LNCaP clone FGC (cell line): ENCODE results near the gene SNX8.
"Not testable (repeated sequence)": the region's sequence is repeated elsewhere in the genome, so short reads cannot be mapped to it uniquely, and the experiment has no call there.

Source experiments
- DNase-seq: peaks from one replicate; pipeline ENCODE4 v3.0.0-alpha.2; 2011; ENCODE audit warnings: low read depth
- H3K4me3 ChIP-seq: 2 replicates; pipeline ENCODE4 v1.5.1; 2011; ENCODE audit warnings: mild to moderate bottlenecking, low read depth, low read length, control low read depth
- CTCF ChIP-seq: IDR thresholded peaks from 2 replicates; pipeline ENCODE4 v1.5.1; 2012; ENCODE audit warnings: mild to moderate bottlenecking; ENCODE audit not compliant: control insufficient read depth, insufficient read depth; ENCODE audit errors: extremely low read depth

The SNX8 gene

GRCh38 chr7:2309889-2310331, 4.3 kb downstream of the SNX8 start:
- DNase-seq, result no peak
- no peak overlapping the region for H3K4me3 ChIP-seq
- no peak for TF ChIP-seq CTCF

- TF ChIP-seq CTCF, result no peak
- no peak for DNase-seq
- no peak overlapping the region for H3K4me3 ChIP-seq
Measured at GRCh38 chr7:2307690-2308107, 6.5 kb downstream of the SNX8 start.

- no peak for TF ChIP-seq CTCF
- H3K4me3 ChIP-seq, result no peak overlapping the region
- DNase-seq, result no peak
Measured at GRCh38 chr7:2306688-2307087, 7.6 kb downstream of the SNX8 start.

GRCh38 chr7:2305258-2305657, 9.0 kb downstream of the SNX8 start:
- DNase-seq, H3K4me3 ChIP-seq: not testable (repeated sequence)

- DNase-seq, H3K4me3 ChIP-seq: not testable (repeated sequence)
Measured at GRCh38 chr7:2303520-2303919, 10.7 kb downstream of the SNX8 start.

- DNase-seq, H3K4me3 ChIP-seq: not testable (repeated sequence)
Measured at GRCh38 chr7:2302743-2303397, 11.4 kb downstream of the SNX8 start.

GRCh38 chr7:2301511-2301863, 12.8 kb downstream of the SNX8 start:
- TF ChIP-seq CTCF, result no peak
- DNase-seq, result no peak
- no peak overlapping the region for H3K4me3 ChIP-seq

- no peak for TF ChIP-seq CTCF
- H3K4me3 ChIP-seq, result no peak overlapping the region
- no peak for DNase-seq
Measured at GRCh38 chr7:2299870-2300512, 14.2 kb downstream of the SNX8 start.
